ENCODE measurements around the gene TRAPPC6A. TPM values are rescaled to one million over a fixed set of nuclear protein-coding genes. Genes with fewer than 3 reads are reported as not detected.

Gene TRAPPC6A
- total and polyA plus RNA-seq, 2 of the 13 experiments (the other 11 are each of a cell fraction or from before 2014, with no cell fraction given), result 6.5 to 21.0 TPM

DNA sequence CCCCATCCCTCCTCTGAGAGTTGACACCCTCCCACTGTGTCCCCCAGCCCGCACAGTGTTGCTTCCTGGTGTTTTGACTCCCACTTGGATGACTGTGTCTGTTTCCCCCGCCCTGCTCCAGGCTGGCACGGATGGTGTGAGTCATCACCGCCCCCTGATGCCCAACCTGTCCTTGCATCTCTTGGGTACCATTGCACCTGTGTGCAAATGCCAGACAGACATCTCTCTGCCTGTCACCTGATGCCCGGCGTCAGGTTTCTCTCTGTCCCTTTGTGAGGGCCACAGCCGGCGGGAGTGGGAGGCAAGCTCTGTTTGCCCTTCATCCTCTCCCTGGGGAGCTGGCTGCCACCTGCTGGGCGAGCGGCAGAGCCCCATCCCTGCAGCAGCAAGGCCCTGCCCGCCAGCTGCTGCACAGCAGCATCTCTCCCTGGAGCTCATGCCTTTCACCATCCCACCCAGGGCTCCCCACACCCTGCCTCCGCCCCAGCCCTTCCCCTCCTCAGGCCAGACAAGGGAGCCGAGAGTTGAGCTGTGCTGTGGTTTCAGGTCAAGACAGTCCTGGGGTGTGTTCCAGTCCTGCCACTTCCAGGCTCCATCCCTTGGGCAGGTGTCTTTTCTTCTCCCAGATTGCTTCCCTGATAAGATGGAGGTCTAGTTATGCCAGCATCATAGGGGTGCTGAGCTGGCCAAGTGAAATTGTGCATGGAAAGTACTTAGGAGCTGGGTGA lies 47.0 kb downstream of the TRAPPC6A start (continued):
- no peak for TF ChIP-seq ZSCAN12 (CRISPR knock-in tag; IDR thresholded peaks at IDR 0.05)
- no peak for TF ChIP-seq ATAD3A (CRISPR knock-in tag; IDR thresholded peaks at IDR 0.05)
- no peak for TF ChIP-seq KLF12 (CRISPR knock-in tag; IDR thresholded peaks at IDR 0.05; ENCODE audit: borderline replicate concordance)
- peak; percentile 69 for TF ChIP-seq ZNF768 (CRISPR knock-in tag; IDR thresholded peaks at IDR 0.05)
- TF ChIP-seq, protein P1, sequence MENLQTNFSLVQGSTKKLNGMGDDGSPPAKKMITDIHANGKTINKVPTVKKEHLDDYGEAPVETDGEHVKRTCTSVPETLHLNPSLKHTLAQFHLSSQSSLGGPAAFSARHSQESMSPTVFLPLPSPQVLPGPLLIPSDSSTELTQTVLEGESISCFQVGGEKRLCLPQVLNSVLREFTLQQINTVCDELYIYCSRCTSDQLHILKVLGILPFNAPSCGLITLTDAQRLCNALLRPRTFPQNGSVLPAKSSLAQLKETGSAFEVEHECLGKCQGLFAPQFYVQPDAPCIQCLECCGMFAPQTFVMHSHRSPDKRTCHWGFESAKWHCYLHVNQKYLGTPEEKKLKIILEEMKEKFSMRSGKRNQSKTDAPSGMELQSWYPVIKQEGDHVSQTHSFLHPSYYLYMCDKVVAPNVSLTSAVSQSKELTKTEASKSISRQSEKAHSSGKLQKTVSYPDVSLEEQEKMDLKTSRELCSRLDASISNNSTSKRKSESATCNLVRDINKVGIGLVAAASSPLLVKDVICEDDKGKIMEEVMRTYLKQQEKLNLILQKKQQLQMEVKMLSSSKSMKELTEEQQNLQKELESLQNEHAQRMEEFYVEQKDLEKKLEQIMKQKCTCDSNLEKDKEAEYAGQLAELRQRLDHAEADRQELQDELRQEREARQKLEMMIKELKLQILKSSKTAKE (CRISPR knock-in tag; IDR thresholded peaks at IDR 0.05; ENCODE audit: borderline replicate concordance), result no peak
- no peak for TF ChIP-seq EEA1 (CRISPR knock-in tag; IDR thresholded peaks at IDR 0.05; ENCODE audit: borderline replicate concordance)
- TF ChIP-seq CBFB (CRISPR knock-in tag; IDR thresholded peaks at IDR 0.05), result no peak
- no peak for TF ChIP-seq ZNF430 (CRISPR knock-in tag; IDR thresholded peaks at IDR 0.05)
- TF ChIP-seq, protein P2, sequence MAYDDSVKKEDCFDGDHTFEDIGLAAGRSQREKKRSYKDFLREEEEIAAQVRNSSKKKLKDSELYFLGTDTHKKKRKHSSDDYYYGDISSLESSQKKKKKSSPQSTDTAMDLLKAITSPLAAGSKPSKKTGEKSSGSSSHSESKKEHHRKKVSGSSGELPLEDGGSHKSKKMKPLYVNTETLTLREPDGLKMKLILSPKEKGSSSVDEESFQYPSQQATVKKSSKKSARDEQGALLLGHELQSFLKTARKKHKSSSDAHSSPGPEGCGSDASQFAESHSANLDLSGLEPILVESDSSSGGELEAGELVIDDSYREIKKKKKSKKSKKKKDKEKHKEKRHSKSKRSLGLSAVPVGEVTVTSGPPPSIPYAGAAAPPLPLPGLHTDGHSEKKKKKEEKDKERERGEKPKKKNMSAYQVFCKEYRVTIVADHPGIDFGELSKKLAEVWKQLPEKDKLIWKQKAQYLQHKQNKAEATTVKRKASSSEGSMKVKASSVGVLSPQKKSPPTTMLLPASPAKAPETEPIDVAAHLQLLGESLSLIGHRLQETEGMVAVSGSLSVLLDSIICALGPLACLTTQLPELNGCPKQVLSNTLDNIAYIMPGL (CRISPR knock-in tag; IDR thresholded peaks at IDR 0.05; ENCODE audit: borderline replicate concordance in 1 of 2, low read depth in 1 of 2), result peak in 1 of 2 experiments; percentile 46; a peak in 1 of 4 replicates
- no peak for TF ChIP-seq ATF1 (CRISPR knock-in tag; IDR thresholded peaks at IDR 0.05)
- no peak for TF ChIP-seq NFRKB (IDR thresholded peaks at IDR 0.05)
- TF ChIP-seq, protein P3, sequence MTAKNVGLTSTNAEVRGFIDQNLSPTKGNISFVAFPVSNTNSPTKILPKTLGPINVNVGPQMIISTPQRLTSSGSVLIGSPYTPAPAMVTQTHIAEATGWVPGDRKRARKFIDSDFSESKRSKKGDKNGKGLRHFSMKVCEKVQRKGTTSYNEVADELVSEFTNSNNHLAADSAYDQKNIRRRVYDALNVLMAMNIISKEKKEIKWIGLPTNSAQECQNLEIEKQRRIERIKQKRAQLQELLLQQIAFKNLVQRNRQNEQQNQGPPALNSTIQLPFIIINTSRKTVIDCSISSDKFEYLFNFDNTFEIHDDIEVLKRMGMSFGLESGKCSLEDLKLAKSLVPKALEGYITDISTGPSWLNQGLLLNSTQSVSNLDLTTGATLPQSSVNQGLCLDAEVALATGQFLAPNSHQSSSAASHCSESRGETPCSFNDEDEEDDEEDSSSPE (CRISPR knock-in tag; IDR thresholded peaks at IDR 0.05), result no peak
- TF ChIP-seq KDM6A (CRISPR knock-in tag; IDR thresholded peaks at IDR 0.05; ENCODE audit: low read depth), result no peak
- no peak for TF ChIP-seq JARID2 (CRISPR knock-in tag; IDR thresholded peaks at IDR 0.05; ENCODE audit: insufficient replicate concordance)
- TF ChIP-seq, protein P4, sequence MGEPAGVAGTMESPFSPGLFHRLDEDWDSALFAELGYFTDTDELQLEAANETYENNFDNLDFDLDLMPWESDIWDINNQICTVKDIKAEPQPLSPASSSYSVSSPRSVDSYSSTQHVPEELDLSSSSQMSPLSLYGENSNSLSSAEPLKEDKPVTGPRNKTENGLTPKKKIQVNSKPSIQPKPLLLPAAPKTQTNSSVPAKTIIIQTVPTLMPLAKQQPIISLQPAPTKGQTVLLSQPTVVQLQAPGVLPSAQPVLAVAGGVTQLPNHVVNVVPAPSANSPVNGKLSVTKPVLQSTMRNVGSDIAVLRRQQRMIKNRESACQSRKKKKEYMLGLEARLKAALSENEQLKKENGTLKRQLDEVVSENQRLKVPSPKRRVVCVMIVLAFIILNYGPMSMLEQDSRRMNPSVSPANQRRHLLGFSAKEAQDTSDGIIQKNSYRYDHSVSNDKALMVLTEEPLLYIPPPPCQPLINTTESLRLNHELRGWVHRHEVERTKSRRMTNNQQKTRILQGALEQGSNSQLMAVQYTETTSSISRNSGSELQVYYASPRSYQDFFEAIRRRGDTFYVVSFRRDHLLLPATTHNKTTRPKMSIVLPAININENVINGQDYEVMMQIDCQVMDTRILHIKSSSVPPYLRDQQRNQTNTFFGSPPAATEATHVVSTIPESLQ (CRISPR knock-in tag; conservative IDR thresholded peaks at IDR 0.05), result no peak
- no peak for TF ChIP-seq SATB2 (CRISPR knock-in tag; IDR thresholded peaks at IDR 0.05)

Data from HepG2 (cell line).